GM10266 (cell line): ENCODE data around the gene STK40.

ENCODE experiments used
- DNase-seq: peaks from one replicate; pipeline ENCODE4 v3.0.0; 2012; ENCODE audit errors: extremely low spot score
- TF ChIP-seq, protein P1 (sequence below): IDR thresholded peaks from 2 replicates; pipeline ENCODE4 v1.5.1; 2012; ENCODE audit warnings: mild to moderate bottlenecking, low read depth; ENCODE audit not compliant: control insufficient read depth, insufficient read depth; ENCODE audit errors: missing control alignments

The STK40 gene

DNA sequence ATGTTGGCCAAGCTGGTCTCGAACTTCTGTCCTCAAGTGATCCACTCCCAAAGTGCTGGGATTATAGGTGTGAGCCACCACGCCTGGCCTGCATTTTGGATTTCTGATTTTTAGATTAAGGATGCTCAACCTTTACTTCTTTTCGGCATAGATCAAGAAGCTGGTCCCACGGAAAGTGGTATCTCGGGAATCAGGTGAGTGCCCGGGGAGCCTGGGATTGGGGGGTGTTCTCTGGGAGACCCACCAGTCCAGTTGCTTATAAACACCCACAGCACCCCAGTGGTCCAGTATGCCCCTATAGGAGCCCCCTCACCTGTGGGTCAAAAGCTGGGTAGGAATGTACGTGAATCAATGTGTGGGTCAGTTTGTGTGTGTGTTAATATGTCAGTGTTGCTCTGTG is 76.3 kb downstream of the STK40 start:
- no peak for DNase-seq
- TF ChIP-seq, protein P1, sequence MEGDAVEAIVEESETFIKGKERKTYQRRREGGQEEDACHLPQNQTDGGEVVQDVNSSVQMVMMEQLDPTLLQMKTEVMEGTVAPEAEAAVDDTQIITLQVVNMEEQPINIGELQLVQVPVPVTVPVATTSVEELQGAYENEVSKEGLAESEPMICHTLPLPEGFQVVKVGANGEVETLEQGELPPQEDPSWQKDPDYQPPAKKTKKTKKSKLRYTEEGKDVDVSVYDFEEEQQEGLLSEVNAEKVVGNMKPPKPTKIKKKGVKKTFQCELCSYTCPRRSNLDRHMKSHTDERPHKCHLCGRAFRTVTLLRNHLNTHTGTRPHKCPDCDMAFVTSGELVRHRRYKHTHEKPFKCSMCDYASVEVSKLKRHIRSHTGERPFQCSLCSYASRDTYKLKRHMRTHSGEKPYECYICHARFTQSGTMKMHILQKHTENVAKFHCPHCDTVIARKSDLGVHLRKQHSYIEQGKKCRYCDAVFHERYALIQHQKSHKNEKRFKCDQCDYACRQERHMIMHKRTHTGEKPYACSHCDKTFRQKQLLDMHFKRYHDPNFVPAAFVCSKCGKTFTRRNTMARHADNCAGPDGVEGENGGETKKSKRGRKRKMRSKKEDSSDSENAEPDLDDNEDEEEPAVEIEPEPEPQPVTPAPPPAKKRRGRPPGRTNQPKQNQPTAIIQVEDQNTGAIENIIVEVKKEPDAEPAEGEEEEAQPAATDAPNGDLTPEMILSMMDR, result no peak

DNA sequence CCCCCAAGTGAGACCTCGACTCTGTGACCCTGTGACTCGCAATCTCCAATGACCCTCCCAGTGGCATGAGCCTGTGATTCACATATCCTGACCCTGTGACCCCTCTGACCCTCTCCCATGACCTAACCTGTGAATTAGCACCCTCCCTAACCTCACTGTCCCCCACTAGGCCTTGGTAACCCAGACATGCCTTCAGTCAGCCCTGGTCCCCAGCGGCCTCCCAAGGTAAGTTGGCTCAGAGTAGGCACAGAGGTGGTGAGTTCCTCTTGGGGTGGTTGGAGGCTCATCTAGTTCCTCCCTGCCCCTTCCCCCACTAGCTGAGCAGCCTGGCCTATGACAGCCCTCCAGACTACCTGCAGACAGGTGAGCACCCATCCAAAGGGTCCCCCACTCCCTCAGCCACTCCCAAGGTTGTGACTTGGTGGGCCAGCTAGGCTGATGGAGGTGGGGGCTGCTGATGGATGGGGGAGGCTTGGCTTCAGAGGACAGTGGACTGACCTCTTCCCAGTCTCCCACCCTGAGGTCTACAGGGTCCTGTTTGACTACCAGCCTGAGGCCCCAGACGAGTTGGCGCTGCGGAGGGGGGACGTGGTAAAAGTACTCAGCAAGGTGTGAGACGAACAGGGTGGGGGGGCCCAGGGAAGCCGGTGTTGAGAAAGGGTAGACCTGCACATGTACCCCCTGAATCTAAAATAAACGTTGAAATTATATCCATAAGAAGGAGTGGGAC is 78.0 kb downstream of the STK40 start:
- TF ChIP-seq, protein P1, result no peak
- no peak for DNase-seq

DNA sequence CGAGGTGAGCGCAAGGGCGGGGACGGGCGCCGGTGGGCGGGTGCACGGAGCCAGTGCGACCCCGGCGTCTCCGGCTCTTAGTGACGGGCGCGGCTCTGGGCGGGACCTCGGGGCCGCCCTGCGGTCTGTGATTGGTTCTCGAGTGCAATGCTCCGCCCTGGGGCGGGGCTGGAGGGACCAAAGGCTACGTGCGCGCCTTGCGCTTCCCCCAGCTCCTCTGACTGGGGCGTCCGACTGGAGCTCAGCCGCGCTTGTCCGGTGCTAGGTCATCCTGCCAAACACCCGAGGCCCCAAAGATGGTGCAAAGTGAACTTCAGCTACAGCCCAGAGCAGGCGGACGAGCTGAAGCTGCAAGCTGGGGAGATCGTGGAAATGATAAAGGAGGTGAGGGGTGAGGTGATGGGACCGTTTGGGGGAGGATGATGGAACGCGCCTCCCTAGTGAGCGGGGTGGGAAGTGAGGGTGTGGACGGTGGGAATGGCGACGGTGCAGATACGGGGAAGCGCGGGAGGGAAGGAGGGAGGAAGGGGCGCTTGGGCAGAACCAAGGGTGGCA is 78.7 kb downstream of the STK40 start:
- peak; percentile 98 for DNase-seq
- TF ChIP-seq, protein P1, result no peak

DNA sequence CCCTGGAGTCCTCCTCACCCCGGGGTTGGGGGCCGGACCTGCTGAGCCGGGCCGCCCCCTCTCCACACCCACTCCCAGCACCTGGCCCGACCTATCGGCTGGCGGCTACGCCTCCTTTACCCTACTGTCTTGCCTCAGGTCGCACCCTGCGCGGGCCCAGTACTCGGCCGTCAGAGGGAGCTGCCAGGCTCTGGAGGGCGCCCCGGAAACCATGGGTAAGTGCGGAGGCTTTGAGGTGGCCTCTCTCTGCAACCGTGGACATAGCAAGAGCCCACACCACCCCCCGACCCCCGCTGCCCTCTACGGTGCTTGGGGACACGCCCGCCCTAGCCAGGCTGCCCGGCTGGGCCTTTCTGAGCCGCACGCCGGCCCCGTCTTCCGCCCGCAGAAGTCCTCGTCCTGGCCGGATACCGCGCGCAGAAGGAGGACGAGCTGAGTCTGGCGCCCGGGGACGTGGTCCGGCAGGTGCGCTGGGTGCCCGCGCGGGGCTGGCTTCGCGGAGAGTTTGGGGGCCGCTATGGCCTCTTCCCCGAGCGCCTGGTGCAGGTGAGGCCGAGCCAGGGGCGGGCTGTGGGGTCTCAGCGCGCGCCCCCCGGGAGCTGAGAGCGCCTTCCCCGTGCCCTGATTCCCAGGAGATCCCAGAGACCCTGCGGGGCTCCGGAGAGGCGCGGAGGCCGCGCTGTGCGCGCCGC is 79.4 kb downstream of the STK40 start, which contains the start of gene SH3D21:
Gene SH3D21 (plus strand): TSS at position 159 of the 692 bp plus-strand sequence. CDS start 53 bp downstream, at position 212.
- TF ChIP-seq, protein P1, result peak; percentile 35
- peak; percentile 55 for DNase-seq

DNA sequence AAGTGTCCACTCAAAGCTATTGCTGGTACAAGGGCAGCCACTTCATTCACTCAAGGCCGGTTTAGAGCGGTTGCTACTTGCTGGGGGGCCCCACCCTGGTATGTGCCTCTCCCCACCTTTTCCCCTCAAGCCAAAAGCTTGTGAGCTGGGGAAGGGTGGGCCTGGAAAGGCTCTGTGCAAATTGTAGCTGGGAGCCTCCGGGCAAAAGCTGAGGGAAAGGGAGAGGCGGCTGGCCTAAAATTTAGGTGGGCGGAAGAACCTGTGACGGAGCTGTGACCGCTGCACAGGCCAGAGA is 79.9 kb downstream of the STK40 start:
- TF ChIP-seq, protein P1, result no peak
- DNase-seq, result no peak

DNA sequence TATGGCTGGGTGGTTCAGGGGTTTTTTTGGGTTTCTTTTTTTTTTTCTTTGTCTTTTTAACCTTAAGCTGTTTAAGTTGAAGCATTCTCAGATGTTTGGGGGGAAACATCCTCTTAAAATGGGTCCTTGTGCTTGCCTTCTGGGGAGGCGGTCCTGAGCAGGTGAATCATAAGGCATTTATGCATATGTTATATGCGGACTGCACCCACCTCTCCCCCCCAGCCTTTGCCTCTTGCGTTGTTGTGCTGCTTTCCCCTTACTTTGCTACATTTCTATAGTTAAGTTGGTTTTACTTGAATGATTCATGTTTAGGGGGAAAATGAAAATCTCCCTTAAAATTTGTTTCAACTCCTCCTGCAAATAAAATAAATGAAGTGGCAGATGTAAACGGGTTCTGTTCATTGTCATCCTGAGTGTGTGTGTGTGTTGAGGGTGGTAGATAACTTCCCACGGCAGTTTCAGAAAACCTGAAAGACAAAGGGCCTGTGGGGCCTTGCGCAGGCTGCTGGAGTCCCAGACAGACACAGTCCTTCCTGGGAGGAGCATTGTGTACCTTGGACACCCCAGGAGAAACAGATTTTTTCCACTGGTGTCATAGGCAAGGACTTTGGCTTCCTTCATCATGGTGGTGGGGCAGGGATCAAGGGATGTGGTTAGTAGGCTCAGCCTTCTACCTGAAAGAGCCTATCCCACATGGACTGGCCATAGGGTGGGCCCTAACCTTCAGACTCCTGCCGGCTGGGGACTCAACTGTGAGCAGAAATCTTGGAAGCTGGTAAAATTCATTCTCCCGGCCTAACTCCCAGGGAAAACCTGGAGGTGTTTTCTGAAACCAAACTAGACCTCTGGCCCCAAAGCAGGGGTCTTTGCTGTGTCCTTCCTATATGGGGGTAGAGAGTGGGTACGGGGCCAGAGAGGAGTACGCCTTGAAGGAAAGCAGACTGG is 80.5 kb downstream of the STK40 start:
- TF ChIP-seq, protein P1, result no peak
- DNase-seq, result no peak

DNA sequence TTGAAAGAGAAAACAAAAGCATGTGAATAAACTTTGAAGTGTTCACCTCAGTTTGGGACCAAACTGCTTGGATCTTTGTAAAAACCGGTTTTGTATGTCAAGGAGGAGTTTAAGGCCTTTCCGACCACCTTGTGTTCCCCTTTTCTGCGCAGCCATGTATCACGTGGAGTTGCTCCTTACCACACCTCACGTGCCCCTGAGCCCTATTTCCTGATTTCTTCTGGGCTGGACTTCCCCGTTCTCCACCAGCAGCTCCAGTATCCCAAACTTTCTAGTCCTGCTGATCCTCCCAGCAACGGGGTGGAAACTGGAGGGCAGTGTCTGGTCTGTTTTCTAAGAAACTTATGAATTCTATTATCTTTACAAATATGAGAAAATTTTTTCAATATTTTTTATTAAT is 81.2 kb downstream of the STK40 start:
- DNase-seq, result no peak
- TF ChIP-seq, protein P1, result no peak
